Mammary epithelial cell (primary cell): ENCODE results near the gene ECHDC3.

Experiments used
- CTCF ChIP-seq, 2 donors: IDR thresholded peaks in 1 of 2; conservative IDR thresholded peaks in 1 of 2; 2 replicates each; pipeline ENCODE4 v1.5.1; 2011 to 2012; ENCODE audit warnings: inconsistent platforms in 2 of 2, low read length in 2 of 2, mild to moderate bottlenecking in 2 of 2, control low read depth in 1 of 2, low read depth in 1 of 2; ENCODE audit not compliant: insufficient read depth in 1 of 2; ENCODE audit errors: extremely low read depth in 1 of 2
- EZH2 ChIP-seq: IDR thresholded peaks from 2 replicates; pipeline ENCODE4 v1.6.1; 2012; ENCODE audit warnings: low read length, inconsistent platforms, borderline replicate concordance

- TF ChIP-seq CTCF (conservative IDR thresholded peaks at IDR 0.05 in 1 of 2, IDR thresholded peaks at IDR 0.05 in 1 of 2; ENCODE audit: extremely low read depth in 1 of 2, insufficient read depth in 1 of 2, low read depth in 1 of 2, low read length in 2 of 2): no peak
- no peak for TF ChIP-seq EZH2
Measured at GRCh38 chr10:11806706-11807105, 64.5 kb downstream of the ECHDC3 start.
